GM18870 (cell line): ENCODE measurements around the gene ABCC3.

Experiments used
- ATAC-seq: cut with Tn5 transposase; IDR thresholded peaks from one replicate; pipeline ENCODE4 v1.9.1; 2021; ENCODE audit warnings: moderate library complexity; ENCODE audit not compliant: unreplicated experiment

The ABCC3 gene

DNA sequence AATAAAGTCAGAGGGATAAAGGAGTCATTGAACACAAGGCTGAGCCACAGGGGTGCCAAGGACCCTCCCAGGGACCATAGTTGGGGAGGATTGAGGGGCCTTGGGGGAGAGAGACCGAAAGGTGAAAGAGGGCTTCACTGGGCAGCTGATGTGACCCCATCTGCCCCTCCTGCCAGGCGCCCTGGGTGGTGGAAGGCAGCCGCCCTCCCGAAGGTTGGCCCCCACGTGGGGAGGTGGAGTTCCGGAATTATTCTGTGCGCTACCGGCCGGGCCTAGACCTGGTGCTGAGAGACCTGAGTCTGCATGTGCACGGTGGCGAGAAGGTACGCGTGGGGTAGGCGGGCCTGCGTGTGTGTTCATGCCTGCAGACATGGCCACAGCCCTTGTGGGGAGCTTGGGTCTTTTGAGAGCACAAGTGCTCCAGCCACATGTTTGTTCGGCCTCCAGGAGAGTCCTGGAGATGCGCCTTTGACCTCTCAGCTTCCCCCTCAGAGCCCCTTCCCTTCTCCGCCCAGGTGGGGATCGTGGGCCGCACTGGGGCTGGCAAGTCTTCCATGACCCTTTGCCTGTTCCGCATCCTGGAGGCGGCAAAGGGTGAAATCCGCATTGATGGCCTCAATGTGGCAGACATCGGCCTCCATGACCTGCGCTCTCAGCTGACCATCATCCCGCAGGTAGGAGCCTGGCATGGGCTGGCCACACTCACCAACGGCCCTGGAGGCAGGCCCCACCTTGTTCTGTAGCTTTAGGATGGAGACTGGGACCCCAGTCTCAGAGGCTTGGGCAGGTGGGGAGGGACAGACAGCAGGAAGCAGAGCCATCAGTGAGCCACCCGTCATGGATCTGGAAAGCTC lies 49.0 kb downstream of the ABCC3 start:
- ATAC-seq = no peak

DNA sequence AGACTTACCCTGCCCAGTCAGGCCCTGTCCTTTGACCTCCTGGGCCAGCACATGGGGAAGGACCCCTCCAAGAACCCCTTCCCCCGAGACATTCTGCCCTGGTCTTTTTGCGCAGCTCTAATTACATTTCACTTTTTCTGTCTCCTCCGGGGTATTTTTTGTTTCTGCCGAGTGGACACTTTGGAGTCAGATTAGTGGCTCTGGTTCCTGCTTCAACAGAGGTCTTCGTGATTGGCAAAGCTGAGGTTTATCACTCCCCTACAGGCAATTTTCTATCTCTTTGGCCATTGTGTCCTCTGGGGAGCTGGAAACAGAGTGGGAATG lies 49.6 kb downstream of the ABCC3 start:
- no peak for ATAC-seq

DNA sequence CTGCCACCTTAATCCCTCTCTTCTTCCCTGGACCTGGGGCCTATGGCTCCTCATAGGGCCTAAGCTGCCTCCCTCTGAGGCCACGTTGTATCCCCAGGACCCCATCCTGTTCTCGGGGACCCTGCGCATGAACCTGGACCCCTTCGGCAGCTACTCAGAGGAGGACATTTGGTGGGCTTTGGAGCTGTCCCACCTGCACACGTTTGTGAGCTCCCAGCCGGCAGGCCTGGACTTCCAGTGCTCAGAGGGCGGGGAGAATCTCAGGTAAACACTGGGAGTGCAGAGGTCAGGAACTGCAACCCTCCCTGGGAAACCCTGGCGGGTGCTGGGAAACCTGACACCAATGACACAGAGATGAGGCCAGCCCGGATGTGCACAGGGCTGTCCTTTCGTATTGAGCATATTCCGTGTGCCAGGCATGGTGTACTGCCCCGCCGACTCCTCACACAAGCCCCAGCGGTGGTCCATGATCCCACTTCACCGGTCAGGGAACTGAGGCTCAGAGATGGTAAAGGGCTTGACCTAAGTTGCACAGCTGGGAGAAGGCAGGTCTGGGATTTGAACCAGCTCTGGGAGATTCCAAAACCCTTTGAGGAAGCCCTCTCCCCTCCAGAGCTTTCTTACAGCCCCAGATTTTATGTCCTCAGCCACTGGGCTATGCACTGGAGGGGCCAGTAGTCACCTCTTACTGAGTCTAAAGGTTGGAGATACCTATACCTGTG lies 50.1 kb downstream of the ABCC3 start:
- no peak for ATAC-seq

DNA sequence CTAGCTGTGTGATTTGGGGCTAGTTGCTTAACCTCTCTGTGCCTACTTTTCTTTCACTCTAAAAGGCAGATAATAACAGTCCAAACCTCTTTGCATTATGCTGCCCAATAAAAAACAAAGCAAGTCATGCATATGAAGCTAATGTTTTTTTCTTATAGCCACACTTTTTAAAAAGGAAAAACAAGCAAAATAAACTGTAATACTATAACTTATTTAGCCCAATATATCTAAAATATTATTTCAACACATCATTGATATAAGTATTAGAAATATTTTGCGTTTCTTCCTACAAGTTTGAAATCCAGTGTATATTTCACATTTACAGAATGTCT lies 50.6 kb downstream of the ABCC3 start:
- no peak for ATAC-seq

DNA sequence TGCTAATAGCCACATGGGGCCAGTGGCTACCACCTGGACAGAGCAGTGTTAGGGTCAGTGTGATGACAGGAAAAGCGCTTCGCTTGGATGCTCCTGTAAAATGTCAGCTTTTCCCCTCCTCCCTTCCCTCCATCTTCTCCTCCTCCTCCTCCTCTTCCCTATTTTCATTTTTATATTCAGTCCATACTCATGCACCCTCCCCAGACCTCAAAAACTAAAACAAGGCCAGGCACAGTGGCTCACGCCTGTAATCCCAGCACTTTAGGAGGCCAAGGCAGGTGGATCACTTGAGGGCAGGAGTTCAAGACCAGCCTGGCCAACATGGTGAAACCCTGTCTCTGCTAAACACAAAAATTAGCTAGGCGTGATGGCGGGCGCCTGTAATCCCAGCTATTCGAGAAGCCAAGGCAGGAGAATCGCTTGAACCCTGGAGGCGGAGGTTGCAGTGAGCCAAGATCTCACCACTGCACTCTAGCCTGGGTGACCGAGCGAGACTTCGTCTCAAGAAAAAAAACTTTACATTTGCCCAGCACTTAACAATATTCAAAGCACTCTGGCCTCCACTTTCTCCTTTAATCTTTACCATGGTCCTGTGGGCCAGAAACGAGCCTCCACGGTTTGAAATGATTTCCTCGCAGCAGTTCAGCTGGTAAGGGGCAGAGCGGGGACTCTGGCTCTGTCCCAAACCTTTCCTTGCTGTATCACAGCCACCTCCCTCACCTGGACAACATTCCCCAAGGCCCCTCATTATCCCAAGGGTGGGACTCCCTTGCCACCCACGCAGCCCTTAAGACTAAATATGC lies 51.2 kb downstream of the ABCC3 start:
- ATAC-seq = no peak

DNA sequence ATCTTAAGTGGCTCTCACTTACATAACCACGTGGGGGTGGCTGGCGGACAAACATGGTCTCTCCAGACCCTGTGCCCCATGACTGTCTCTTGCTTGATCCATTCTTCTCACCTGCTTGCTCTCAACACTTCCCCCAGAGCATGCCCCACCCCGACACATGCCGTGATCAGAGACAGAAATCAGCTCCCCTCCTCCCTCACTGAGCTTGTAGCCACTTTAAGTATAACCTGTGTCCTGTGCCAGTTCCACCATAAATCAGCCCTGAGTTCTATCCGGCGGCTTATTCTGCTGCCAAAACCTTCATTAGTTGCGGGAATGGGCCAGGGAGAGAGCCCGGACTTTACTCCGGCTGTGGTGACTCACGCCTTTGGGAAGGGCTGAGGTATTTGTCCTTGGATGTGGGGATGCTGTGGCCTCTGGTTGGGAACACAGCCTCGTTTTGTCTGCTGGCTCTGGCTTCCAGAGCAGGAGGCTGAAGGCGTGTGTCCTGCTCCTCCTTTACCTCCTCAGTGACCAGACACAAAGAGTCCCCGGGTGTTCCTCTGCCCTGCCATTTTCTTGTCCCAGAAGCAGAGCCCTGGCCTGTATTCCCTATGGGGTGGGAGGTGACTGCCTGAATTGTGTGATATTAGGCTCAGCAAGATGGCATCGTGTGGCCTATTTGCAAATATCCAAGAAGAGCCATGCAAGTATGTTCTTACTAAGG lies 52.0 kb downstream of the ABCC3 start:
- ATAC-seq = no peak

DNA sequence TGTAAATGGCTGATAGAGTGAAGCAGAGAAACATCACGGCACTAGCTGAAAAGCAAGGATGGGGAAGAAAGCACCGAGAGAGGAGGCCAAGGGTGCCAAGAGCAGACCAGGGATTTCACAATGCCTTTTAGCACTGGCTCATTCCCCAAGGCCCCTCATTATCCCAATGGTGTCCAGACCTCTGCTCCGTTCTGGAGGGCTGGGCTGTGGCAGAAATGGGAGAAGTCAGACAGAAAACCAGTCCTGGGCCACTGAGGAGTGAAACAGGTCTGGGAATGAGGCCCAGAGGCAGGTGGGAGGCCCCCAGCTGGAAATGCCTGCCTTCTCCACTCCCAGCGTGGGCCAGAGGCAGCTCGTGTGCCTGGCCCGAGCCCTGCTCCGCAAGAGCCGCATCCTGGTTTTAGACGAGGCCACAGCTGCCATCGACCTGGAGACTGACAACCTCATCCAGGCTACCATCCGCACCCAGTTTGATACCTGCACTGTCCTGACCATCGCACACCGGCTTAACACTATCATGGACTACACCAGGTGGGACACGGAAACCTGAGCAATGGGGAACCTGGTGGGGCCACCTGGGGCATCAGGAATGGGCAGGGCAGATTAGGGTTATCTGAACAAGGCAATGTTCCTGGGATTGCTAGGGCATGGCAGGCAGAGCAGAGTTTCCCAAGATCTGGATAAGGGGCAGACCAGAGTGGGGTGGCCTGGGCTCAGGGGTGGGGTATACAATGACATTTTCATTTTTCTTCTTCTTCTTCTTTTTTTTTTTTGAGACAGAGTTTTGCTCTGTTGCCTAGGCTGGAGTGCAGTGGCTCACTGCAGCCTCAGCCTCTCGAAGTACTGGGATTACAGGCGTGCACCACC lies 52.8 kb downstream of the ABCC3 start:
- ATAC-seq = no peak

DNA sequence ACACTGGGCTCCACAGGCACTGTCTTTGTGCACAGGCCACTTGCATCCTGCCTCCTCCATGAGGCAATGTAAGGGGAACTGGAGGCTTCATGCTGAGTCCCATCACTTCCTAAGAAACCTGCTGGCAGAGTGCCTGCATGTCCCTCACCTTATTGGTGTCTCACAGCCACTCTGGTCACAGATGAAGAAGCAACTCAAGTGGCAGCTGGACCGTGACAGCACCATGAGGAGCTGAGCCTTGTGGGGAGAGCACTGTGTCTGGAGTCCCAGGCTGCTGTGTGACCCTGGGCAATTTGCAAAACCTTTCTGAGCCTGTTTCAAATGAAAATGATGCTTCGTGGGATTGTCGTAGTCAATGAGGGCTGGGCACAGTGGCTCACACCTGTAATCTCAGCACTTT lies 53.6 kb downstream of the ABCC3 start:
- ATAC-seq = no peak

DNA sequence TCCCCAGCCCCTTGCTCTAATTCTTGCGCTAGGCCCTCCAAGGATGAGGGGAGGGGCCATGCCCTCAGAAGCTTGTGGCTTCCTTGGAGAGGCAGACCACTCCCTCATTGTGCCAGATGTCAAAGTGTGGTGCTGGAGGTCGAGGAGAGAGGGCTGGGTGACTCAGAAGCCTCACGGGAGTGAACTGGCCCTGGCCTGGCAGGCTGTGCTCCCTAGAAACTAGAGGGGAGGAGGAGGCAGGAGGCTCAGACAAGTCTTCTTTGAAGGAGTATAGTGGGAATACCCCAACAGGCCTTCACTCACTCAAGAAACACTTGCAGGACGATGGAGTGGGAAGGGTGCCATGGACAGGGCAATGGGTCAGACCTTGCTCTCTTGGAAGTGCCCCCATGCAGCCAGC lies 54.6 kb downstream of the ABCC3 start:
- no peak for ATAC-seq

DNA sequence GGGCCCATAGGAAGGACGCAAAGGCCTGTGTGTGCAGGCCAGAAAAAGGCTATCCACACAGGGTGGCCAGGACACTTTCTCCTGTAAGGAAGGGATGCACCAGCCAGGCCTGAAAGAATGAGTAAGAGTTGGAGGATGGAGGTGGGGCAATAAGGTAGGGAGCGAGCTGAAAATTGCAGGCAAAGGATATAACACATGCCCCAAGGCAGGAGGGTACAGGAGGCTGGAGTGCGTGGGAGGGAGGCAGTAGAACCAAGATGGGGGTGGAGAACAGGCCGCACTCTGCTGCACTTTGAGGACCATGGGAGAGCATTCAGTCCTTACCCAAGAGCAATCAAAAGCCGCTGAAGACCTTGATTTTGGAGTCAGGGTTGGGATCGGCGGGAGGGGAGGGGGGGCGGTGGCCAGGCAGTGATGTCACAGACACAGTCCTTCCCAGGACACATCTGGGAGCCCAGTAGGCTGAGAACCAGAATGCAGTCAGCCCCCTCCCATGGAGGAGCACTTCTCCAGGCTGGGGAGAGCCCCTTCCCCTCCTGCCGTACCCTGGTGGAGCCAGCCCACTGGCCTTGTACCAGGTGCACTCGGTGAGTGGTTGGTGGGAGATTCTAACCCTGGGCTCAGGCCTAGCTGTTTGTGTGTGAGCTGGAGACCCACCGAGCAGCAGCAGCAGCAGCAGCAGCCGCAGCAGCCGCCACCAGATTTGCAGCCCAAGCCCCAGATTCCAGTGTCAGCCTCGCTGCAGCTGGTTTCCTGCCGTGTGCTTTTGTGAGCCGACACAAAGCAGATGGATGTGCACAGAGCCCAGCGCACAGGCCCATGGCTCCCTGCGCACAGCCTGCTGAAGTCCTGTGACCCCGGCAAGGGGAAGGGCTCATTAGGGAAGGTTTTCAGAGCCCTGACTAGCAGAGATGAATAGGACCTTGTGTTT lies 55.5 kb downstream of the ABCC3 start:
- no peak for ATAC-seq

DNA sequence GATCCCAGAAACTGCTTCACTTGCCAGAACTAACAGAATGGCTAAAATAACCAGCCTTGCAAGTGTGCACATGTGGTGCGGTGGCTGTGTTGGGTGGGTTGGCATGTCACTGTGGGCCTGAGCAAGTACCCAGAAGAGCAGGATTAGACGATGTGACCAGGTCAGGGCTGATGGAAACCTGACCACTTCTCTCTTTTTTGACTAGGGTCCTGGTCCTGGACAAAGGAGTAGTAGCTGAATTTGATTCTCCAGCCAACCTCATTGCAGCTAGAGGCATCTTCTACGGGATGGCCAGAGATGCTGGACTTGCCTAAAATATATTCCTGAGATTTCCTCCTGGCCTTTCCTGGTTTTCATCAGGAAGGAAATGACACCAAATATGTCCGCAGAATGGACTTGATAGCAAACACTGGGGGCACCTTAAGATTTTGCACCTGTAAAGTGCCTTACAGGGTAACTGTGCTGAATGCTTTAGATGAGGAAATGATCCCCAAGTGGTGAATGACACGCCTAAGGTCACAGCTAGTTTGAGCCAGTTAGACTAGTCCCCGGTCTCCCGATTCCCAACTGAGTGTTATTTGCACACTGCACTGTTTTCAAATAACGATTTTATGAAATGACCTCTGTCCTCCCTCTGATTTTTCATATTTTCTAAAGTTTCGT lies 56.3 kb downstream of the ABCC3 start:
- ATAC-seq = no peak

DNA sequence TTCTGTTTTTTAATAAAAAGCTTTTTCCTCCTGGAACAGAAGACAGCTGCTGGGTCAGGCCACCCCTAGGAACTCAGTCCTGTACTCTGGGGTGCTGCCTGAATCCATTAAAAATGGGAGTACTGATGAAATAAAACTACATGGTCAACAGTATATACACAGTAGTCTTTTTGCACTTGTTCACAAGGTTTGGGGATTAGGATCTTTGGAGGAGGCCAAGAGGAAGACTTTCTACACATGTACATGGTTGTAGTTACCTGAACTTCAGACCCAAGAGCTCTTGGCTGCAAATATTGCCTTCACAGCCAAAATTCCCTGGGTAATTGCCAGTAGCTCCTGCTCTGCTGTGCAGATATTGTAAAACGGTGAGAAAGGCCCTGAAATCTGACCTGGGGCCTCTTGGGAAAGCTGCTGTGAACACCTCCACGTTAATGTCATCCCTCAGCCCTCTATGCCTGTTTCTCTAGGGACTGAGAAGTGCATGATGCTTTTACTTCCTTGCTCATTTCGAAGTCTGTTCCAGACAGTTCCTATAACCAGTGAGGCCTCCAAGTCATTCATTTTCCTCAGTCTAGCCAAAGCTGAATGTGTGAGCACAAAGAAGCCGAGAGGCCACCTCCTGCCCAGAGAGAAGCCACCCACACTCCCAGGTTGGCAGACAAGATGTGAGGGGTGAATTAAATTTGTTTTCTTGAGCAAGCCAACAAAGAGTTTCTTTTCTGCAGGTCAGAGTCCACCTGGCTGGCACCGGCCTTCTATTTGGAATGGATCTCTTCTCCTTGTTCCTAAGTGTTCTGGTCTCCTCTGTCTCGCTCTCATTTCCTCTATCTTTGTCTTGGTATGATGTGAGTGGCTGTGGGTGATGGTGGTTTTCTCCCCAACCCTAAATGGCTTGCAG lies 57.1 kb downstream of the ABCC3 start:
- no peak for ATAC-seq

DNA sequence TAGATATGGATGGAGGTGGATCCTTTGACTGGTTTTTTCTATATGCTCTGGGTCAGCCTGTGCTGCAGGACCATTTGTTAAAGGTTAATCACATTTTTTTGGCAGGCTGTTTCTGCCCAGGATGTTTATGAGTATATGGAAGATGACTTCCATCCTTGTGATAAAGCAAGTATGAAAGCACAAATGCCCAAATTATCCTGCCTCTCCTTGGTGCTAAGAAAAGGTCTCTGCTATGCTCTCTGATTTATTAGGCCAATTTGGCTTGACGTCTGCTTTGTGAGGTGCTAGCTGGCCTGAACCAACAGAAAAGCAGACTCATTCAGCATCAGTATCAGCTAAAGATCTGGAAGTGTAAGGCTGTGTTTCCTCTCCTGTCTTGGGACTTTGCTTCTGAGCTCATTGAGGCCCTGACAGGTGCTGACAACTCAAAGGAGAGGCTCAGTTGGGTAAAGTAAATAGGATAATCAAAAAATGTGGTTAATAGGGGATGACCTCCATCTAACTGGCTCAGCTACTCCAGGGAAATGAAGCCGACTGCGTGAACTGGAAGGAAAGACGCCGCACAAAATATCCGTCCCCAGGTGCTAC lies 57.9 kb downstream of the ABCC3 start:
- ATAC-seq = no peak

DNA sequence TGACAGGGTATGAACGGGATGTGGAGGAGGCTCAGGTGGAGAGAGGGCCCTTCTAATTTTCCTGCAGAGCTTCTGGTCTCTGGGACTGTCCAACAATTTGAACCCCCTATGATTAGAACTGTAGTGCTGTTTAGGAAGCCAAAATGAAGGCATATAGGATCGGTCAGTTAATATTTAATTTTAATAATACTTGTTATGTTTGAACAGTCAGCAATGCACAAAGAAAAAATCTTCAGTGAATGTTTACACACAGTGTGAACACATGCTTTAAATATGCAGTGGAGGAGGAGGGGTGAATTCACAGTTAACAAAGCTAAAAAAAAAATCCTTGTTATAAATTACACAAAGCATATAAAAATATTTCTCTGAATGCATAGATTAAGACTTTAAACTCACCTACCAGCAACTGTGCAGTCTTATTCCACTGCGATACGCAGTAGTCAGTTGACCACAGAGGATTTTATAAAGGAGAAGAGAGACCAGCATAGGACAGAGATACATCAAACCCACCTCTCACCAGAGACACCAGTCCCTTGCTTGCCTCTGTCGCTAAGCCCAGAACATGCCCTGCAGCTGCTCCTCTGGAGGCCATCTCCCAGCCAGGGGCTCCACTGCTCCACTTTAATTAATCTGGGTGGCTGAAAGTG lies 58.5 kb downstream of the ABCC3 start:
- ATAC-seq = no peak

DNA sequence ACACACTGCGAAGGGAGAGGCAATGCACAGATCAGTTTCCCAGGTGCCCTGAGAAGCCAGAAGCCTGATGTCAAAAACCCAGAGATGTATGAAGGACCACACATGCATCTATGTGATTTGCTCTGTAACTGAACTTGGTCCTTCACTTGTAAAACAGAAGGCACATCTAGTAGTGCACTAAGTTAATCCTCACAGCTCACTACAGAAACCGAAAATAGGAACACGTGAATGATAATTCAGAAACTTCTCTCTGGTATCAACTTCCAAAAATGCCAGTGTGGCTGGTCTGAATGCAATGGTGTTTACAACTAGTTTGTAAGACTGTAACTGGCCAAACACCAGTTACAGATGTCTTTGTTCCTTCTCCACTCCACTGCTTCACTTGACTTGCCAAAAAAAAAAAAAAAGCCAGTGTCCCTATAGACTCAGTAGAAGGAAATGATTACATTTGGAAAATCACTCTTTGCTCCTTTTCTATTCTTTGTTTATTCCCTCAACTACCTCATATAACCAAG lies 61.7 kb downstream of the ABCC3 start:
- no peak for ATAC-seq

DNA sequence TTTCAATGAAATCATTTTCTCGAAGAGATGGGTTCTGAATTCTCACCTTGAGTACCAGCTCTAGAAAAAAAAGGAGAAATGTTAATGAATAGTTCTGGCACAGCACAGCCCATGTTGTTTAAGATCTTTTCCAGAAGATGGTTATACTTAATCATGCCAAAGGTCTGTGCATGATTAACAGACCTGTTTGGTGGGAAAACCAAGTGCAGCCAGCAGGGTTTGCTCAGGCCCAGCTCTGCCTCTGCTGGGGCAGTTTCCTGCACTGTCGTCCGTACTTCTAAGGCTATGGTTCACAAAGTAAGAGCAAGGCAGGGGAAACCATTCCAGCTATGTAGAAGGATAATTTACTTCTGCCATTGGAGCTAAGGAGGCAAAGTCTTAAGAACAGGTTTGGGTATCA lies 62.4 kb downstream of the ABCC3 start:
- ATAC-seq = no peak
